Loucy (cell line): Measurements from ENCODE around the gene PTPRN2.

ENCODE experiments used
- EZH2phosphoT487 ChIP-seq: fragments of 200-600 bp; IDR thresholded peaks from 2 replicates; pipeline ENCODE4 v1.6.1; 2018; ENCODE audit warnings: antibody characterized with exemption, mild to moderate bottlenecking, moderate library complexity, borderline replicate concordance
- TF ChIP-seq, protein P1 (sequence below): fragments of 200-600 bp; sonication (generic); conservative IDR thresholded peaks from 2 replicates; pipeline ENCODE4 v1.5.1; 2014; ENCODE audit warnings: mild to moderate bottlenecking, antibody characterized with exemption, low read length

DNA sequence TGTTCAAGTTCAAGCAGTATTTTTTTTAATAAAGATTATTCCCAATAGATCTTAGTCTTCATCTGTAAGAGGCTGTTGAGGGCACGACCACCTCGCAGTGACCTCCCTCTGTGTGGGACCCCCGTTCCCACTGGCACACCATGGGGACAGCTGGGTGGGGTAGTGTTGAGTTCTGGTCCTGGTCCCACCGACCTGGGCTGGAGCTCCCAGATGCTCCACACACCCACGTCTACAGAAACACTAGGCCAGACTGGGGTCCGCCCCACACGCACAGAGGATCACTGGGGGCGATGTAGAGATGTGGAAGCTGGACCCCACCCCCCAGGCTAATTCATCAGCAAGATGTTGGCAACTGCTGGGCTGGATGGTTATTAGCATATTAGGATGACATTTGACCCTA is 623.6 kb downstream of the PTPRN2 start:
- TF ChIP-seq, protein P1, sequence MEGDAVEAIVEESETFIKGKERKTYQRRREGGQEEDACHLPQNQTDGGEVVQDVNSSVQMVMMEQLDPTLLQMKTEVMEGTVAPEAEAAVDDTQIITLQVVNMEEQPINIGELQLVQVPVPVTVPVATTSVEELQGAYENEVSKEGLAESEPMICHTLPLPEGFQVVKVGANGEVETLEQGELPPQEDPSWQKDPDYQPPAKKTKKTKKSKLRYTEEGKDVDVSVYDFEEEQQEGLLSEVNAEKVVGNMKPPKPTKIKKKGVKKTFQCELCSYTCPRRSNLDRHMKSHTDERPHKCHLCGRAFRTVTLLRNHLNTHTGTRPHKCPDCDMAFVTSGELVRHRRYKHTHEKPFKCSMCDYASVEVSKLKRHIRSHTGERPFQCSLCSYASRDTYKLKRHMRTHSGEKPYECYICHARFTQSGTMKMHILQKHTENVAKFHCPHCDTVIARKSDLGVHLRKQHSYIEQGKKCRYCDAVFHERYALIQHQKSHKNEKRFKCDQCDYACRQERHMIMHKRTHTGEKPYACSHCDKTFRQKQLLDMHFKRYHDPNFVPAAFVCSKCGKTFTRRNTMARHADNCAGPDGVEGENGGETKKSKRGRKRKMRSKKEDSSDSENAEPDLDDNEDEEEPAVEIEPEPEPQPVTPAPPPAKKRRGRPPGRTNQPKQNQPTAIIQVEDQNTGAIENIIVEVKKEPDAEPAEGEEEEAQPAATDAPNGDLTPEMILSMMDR = no peak
- TF ChIP-seq EZH2phosphoT487 = no peak
